Activated gamma-delta T cell treated with anti-CD3 and anti-CD28 coated beads, Interleukin-2, amount 50 U/mL, for 16 hours (primary cell): Measurements from ENCODE around the gene OR4K14.
"Not testable (repeated sequence)": the region's sequence is repeated elsewhere in the genome, so short reads cannot be mapped to it uniquely, and the experiment has no call there.

ENCODE experiments used
- DNase-seq: peaks from one replicate; pipeline ENCODE4 v3.0.0-alpha.2; 2020; ENCODE audit warnings: low read depth

Gene OR4K14, protein sequence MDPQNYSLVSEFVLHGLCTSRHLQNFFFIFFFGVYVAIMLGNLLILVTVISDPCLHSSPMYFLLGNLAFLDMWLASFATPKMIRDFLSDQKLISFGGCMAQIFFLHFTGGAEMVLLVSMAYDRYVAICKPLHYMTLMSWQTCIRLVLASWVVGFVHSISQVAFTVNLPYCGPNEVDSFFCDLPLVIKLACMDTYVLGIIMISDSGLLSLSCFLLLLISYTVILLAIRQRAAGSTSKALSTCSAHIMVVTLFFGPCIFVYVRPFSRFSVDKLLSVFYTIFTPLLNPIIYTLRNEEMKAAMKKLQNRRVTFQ

DNA sequence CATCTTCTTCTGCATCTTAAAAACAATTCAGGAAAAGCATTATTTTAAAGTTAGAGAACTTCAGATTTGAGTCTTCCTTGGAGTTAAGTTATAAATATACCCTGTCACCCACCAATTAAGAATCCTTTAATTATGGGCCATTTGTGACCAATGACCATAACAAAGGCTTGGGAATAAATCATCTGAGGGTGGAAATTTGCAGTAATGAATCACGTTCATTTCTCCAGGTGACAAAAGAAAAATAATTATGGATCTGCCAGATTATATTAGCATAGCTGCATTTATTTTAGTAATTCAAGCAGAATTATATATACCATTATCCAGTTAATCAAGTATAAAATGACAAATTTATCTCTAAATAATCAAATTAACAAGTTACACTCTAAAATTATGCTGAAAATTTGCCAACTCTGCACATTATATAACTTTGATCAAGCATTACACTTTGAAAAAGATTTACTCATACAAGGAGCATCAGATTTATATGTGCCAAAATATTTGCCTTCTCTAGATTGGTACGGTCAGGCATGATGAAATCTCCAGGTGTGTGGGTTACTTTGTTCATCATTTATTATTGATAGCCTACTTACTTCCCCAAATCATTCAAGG, at the start of gene OR4K14:
Gene OR4K14, minus strand, starts transcription at position 51 of the 609 bp plus-strand sequence. CDS start 4,114 bp downstream, outside the sequence.
- DNase-seq = no peak

DNA sequence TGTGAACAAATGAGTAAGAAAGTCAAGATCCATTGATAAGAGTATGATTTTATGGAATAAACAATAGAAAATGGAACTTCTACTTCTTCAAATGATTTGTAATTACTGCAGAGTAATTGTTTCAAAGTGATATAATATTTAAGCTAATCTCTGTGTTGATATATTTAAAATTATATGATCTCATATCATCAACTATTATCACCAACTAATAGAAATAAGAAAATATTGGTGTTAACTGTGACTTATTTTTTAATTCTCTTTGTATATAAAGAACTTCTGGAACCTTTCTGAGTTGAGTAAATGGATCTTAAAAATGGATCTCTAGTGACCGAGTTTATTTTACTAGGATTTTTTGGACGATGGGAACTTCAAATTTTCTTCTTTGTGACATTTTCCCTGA, 40.6 kb upstream of the OR4K14 start, which contains the start of gene OR4L1:
Gene OR4L1, plus strand, starts transcription at position 301 of the 400 bp plus-strand sequence. Its CDS starts 0 bp downstream, at position 301.
- DNase-seq = no peak

DNA sequence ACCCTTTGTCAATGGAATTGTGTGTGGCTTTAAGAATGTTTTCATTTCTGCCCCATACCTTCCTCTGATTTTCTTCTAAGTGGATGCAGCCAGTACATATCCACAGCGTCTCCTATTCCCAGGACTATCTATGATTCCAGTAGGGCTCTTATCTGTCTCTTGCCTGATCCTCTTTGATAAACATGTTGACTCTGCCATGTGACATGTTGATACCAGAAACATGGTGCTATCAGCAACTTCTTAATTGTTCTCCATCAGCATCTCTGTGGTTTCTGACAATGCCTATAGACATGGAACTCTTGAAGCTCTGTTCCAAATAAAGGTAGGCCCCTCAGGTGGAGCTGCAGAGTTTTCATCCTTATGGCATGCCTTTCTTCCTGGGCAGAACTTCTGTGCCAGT, 29.1 kb upstream of the OR4K14 start:
- DNase-seq = no peak

DNA sequence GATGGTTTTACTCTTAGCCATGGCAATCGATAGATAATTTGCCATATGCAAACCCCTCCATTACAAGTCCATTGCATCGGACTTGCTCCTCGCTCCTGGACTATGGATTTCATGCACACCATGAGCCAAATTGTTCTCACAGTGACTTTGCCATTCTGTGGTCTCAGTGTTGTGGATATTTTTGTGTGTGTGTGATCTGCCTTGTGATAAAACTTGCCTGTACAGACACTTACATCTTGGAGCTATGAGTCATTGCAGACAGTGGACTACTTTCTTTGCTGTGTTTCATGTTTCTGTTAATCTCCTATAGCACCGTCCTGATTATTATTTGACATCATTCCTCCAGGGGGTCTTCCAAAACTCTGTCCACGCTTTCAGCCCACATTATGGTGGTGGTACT, 25.1 kb upstream of the OR4K14 start:
- no peak for DNase-seq

DNA sequence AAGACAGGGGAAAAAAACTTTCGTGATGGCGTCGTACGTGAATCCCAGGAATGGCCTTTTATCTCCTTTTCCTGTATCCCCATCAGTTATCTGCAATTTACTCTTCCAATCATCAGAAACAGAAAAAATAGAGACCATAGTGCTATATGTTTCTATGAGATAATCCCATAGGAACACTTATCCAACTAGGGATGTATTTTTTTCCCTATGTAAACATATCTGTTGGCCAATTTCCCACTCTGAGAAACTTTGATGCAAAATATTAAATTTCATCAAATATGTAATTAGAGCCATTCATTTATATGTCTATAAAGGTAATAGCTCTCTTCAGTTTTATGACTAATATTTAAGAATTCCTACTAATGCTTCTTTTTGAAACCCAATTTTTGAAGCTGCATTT, 16.8 kb upstream of the OR4K14 start, which contains the start of gene OR4K13:
Gene OR4K13, minus strand, starts transcription at position 101 of the 400 bp plus-strand sequence. CDS start 1,280 bp downstream, outside the sequence.
- DNase-seq = no peak

DNA sequence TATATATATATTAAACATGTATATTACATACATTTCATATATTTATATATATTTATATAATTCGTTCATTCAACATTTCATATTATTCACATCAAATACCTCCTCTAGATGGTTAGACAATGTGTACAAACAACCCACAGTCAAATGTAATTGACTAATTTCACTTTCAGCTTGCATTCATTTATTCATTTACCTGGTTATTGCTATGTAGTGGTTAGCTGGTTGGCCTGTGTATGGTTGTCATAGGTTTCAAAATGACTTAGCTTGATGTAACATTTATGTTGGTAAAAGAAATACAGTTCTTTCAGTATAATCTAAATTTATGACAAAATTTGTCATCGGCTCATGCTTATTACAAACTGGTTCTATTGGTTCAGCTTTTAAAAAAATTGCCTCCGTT, 16.3 kb upstream of the OR4K14 start:
- no peak for DNase-seq

DNA sequence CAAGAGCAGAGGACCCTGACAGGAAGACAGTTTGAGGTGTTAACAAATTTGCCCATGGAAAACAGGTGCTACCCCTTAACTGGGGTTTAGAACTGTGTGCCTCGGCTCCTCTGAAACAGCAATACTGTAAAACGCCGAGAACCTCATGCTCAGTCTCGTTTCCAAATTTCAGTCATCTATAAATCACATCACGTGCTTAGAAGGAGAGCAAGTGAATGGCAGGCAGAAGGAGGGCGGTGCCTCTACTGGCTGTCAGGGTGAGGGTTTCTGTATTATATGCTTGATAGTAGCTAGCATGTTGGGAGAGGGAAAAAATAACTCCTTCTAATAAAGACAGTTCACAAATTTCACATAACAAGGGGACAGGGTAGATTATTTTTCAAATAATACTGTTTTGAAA, 12.0 kb upstream of the OR4K14 start:
- no peak for DNase-seq

DNA sequence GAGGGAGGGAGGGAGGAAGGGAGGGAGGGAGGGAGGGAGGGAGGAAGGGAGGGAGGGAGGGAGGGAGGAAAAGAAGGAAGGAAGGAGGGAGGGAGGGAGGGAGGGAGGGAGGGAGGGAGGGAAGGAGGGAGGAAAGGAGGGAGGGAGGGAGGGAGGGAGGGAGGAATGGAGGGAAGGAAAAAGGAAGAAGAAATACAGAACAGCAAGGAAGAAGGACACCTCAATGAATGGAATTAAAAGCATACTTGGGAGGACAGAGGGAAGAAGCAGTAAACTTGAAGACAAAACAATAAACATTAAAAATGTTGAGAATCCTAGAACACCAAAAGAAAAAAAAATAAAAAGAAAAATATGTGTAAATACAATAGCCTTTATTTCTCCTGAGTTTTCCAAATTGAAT, 11.0 kb downstream of the OR4K14 start:
- no peak for DNase-seq

DNA sequence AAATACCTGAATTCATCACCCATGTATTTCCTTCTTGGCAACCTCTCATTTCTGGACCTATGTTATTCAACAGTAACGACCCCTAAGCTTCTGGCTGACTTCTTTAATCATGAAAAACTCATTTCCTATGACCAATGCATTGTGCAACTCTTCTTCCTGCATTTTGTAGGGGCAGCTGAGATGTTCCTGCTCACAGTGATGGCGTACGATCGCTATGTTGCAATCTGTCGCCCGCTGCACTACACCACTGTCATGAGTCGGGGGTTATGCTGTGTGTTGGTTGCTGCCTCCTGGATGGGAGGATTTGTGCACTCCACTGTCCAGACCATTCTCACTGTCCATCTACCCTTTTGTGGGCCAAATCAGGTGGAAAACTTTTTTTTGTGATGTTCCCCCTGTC, 16.8 kb downstream of the OR4K14 start:
- DNase-seq = no peak

DNA sequence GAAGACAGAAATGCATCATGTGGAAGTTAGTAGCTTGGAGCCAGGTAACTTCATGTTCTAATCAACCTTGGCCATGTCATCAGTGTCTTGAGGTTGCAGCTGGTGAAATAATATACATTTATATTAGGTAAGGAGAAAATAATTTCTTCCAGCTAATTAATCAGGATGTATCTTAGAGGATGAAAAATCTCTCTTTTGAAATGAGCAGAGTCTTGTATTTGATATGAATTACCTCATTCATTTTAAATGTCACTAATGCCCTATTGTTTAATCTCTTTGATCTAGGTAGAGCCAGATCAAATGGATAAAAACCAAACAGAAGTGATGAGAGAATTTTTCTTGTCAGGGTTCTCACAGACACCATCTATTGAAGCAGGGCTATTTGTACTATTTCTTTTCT, 17.2 kb downstream of the OR4K14 start, which contains the start of gene OR4Q2:
Gene OR4Q2, plus strand, starts transcription at position 301 of the 400 bp plus-strand sequence.
- no peak for DNase-seq

DNA sequence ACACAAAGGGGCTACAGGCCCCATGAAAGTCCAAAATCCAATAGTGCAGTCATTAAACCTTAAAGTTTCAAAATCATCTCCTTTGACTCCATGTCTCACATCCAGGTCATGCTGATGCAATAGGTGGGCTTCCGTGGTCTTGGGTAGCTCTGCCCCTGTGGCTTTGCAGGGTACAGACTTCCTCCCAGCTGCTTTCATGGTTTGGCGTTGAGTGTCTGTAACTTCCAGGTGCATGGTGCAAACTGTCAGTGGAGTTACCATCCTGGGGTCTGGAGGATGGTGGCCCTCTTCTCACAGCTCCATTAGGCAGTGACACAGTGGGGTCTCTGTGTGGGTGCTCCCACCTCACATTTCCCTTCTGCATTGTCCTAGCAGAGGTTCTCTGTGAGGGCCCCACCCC, 25.7 kb downstream of the OR4K14 start:
- no peak for DNase-seq

DNA sequence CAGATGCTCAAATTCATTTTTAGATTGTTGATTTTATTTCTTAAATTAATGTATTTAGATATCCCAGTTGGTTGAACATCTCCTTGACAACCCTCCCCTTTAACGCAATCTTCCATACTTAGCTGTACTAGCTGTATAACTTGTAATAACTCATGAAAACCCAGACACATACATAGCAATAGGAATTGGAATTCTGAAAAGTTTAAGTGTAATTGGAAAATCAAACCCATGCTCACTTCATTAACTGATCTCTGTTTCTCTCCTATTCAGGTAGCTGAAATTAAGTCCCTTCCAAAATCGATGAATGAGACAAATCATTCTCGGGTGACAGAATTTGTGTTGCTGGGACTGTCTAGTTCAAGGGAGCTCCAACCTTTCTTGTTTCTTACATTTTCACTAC, 43.8 kb downstream of the OR4K14 start, which contains the start of gene OR4K15:
Gene OR4K15, plus strand, starts transcription at position 301 of the 400 bp plus-strand sequence. Its CDS starts 0 bp downstream, at position 301.
- no peak for DNase-seq

DNA sequence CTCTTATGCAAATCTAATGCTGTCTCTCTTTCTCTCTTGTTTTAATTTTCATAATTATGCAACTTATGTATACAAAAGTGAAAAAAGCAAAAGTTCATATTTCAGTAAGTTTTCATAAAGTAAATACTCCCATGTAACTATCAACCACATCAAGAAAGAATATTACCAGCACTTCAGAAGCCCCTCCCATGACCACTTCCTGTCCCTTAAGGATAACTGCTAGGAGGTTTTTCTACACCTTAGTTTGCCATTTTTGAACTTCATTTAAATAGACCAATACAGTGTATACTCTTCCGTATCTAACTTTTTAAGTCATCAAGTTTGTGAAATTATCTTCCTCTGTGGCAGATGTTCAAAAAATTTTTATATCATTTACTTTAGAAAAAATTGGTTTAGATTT, 44.3 kb downstream of the OR4K14 start:
- DNase-seq = no peak

DNA sequence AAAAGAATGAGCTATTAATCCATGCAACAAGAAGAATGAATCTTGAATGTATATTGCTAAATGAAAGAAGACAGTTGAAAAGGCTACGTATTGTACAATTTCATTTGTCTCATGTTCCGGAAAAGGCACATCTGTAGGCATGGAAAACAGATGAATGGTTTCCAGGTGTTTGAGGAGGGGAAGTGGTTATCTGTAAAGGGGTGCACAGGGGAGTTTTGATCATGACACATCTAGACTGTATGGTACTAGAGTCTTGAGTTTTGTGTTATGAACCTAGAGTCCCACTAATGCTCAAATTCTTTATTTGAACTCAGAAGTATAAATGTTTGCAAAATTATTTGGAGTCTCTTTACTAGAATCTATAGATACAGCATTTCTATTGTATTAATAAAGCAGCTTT, 49.4 kb downstream of the OR4K14 start:
- DNase-seq = not testable (repeated sequence)
